Testis (tissue), 3 donors: ENCODE data around the gene ANAPC5. TPM values are rescaled to one million over a fixed set of nuclear protein-coding genes. Genes with fewer than 3 reads are reported as not detected.

Experiments used
- DNase-seq: peaks from one replicate; pipeline ENCODE4 v3.0.0-alpha.2; 2019
- H3K27ac ChIP-seq, 2 donors: fragments of 200-600 bp; sonication (generic); one replicate each; pipeline ENCODE4 v1.5.1; 2019
- H3K27me3 ChIP-seq: fragments of 200-600 bp; sonication (generic); one replicate; pipeline ENCODE4 v1.5.1; 2019
- H3K36me3 ChIP-seq: fragments of 200-600 bp; sonication (generic); one replicate; pipeline ENCODE4 v1.5.1; 2017; ENCODE audit warnings: low read depth; ENCODE audit errors: missing control alignments
- H3K4me1 ChIP-seq: fragments of 200-600 bp; sonication (generic); one replicate; pipeline ENCODE4 v1.5.1; 2019
- H3K4me3 ChIP-seq, 2 donors: fragments of 200-600 bp; sonication (generic); one replicate each; pipeline ENCODE4 v1.5.1; 2017 to 2019
- H3K9me3 ChIP-seq: fragments of 200-600 bp; sonication (generic); one replicate; pipeline ENCODE4 v1.5.1; 2017
- POLR2A ChIP-seq: fragments of 450-650 bp; IDR thresholded peaks from one replicate; pipeline ENCODE4 v1.6.1; 2017; ENCODE audit warnings: antibody characterized with exemption, mild to moderate bottlenecking, moderate library complexity
- WGBS, 2 donors: methylation state at CpG; one replicate each; pipeline ENCODE4 v1.1.5; 2018; 5-methylcytosine and 5-hydroxymethylcytosine counted together
- intact Hi-C: fragments of 100-400 bp; cut with DNase I; formaldehyde crosslinking; loops from one replicate; pipeline ENCODE4 v1.15.1; 2023; ENCODE audit warnings: low total_unique reads
- polyA plus RNA-seq: library from polyadenylated mRNA; stranded (reverse); fragments of 350-450 nt; fragmentation: Illumina TruSeq; extraction: RNeasy Lipid Tissue Mini Kit (QIAGEN cat#74804); gene quantifications from one replicate; pipeline ENCODE4 v1.2.3, GENCODE V29; 2014; ENCODE audit warnings: low read depth, low replicate concordance; ENCODE audit not compliant: insufficient read depth
- total RNA-seq, 2 donors: library from RNA; depleted of rRNA; stranded (reverse); fragments of >200 nt; gene quantifications; one replicate each; pipeline ENCODE4 v1.2.3, GENCODE V29; 2016
- TF ChIP-seq, protein P1 (sequence below), 3 experiments: fragments of 450-650 bp in 2 of 3; fragments of 200-600 bp in 1 of 3; sonication (generic) in 1 of 3; IDR thresholded peaks; one replicate each; pipeline ENCODE4 v1.5.1; 2016 to 2019; ENCODE audit warnings: antibody characterized with exemption in 3 of 3, mild to moderate bottlenecking in 2 of 3, moderate library complexity in 1 of 3

ANAPC5 gene
- total and polyA plus RNA-seq, 3 donors from 2014 or later, result 95.9 to 158 (median 143) TPM

DNA sequence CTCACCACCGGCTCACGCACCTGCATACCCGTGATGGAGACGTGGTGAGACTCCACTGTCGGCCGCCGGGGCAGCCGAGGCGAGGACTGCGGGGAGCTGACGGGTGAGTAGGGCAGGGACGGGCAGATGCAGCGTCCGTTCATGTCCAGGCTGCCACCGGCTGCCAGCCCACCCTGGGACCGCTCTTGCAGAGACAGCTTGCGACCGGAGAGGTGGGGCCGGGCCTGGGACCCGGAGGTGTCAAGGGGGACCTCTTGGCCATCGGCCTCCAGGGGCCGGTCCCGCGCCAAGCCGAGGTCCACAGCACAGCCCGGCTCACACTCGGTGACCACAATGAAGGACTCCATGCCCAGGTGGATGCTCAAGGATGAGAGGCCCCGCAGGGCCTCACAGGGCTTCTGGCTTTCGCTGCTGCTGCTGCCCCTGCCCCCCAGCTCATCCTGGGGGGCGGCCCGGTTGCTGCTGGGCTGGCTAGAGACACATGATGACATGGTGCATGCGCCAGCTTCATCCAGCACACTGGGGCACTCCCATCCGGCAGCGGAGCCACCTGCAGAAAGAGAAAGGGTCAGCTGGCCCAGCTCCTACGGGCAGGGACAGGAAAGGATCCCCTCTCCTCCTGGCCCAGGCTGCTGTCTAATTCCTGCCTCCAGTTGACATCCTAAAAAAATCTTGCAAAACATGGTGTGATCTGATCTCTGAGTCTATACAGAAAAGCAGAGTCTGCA is 78.0 kb downstream of the ANAPC5 start:
- no peak overlapping the region for H3K4me3 ChIP-seq
- intact Hi-C loops, result no loop called here
- no peak for DNase-seq
- 83 to 93% methylated on average over 1 to 31 of the region's 35 CpGs for WGBS, 2 donors
- no peaks in the 10 kb centered on the region for H3K36me3 ChIP-seq
- no peaks in the 10 kb centered on the region for H3K9me3 ChIP-seq
- H3K27ac ChIP-seq, result no peak overlapping the region
- H3K4me1 ChIP-seq, result peaks cover 14% of the 10 kb centered on the region
- TF ChIP-seq POLR2A, result no peak
- TF ChIP-seq, protein P1, sequence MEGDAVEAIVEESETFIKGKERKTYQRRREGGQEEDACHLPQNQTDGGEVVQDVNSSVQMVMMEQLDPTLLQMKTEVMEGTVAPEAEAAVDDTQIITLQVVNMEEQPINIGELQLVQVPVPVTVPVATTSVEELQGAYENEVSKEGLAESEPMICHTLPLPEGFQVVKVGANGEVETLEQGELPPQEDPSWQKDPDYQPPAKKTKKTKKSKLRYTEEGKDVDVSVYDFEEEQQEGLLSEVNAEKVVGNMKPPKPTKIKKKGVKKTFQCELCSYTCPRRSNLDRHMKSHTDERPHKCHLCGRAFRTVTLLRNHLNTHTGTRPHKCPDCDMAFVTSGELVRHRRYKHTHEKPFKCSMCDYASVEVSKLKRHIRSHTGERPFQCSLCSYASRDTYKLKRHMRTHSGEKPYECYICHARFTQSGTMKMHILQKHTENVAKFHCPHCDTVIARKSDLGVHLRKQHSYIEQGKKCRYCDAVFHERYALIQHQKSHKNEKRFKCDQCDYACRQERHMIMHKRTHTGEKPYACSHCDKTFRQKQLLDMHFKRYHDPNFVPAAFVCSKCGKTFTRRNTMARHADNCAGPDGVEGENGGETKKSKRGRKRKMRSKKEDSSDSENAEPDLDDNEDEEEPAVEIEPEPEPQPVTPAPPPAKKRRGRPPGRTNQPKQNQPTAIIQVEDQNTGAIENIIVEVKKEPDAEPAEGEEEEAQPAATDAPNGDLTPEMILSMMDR (IDR thresholded peaks at IDR 0.05), result no peak
- H3K27me3 ChIP-seq, result no peaks in the 10 kb centered on the region

DNA sequence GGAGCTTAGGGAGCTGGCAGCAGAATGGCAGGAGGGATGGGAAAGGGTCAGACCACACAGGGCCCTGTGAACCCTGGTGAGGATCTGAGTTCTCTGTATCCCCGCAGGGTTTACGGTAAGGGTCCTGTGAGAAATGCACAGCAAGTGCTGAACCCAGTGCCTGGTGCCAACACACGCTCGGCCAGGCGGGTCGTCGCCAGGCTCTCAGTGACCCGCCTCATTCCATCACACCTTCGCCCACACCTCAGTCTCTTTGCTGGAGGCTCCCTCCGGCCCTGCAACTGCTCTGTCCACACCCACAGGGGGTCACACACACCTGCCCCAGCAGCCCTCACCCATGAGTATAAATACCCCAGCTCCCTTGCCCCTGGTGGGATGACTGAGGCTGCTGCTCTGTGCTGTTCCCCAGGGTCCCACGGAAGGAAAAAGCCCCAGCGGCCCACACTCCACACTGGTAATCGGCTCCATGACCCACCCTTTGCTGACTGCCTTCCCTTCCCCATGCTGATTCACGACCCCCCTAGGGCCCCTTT is 78.8 kb downstream of the ANAPC5 start:
- Histone ChIP-seq H3K9me3 (no peaks in the 10 kb centered on the region), H3K27me3 (no peaks in the 10 kb centered on the region), H3K4me3 (no peak overlapping the region), H3K27ac (no peak overlapping the region), H3K36me3 (no peaks in the 10 kb centered on the region), H3K4me1 (peaks cover 6% of the 10 kb centered on the region)
- TF ChIP-seq, protein P1 (IDR thresholded peaks at IDR 0.05), result no peak
- TF ChIP-seq POLR2A, result no peak
- intact Hi-C loops, result no loop called here
- no peak for DNase-seq
- WGBS, 2 donors, result 80 to 81% methylated on average over 6 to 14 of the region's 14 CpGs

DNA sequence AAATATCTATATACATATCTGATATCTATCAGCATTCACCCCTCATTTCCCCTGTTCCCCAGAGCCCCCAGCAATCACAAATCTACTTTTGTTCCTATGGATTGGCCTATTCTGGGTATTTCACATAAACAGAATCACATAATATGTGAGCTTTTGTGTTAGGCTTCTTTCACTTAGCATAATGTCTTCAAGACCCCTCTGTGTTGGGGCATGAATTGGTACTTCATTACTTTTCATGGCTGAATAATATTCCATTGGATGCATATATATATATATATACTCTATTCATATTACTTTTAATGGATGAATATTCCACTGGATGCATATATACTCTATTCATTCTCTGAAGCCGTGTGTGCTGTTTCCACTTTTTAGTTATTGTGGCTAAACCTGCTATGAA is 84.4 kb downstream of the ANAPC5 start:
- H3K4me3 ChIP-seq, result no peak overlapping the region
- no peaks in the 10 kb centered on the region for H3K27me3 ChIP-seq
- 88 to 96% methylated on average over 1 of the region's 1 CpG for WGBS, 2 donors
- no peak overlapping the region for H3K27ac ChIP-seq
- no peak for DNase-seq
- TF ChIP-seq, protein P1 (IDR thresholded peaks at IDR 0.05), result no peak
- TF ChIP-seq POLR2A, result no peak
- no peaks in the 10 kb centered on the region for H3K4me1 ChIP-seq
- intact Hi-C loops, result no loop called here
- H3K9me3 ChIP-seq, result no peaks in the 10 kb centered on the region
- no peaks in the 10 kb centered on the region for H3K36me3 ChIP-seq

DNA sequence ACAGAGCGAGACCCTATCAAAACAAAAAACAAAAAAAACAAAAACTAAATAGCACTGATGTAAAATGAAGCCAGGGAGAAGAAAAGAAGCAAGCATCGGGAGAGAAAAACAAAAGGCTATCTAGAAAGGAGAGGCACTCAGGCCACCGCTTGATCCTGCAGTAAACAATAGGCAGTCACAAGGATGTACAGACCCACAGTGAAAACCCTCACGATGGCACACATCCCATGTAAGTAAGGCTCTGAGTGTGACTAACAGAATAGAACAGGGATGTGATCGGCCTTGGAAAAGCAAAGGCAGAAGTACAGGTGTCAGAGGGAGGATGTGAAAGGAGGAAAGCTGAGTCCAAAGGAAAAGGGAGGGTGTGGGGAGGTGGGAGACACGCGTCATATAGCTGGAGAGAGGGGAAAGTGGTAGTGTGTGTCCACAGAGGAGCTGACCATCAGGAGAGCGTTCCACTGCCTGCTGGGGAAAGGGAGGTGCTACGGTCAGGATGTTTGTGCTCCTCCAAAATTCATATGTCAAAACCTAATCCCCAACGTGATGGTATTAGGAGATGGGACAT is 87.2 kb downstream of the ANAPC5 start:
- no peak for DNase-seq

More for the DNA sequence above, 87.2 kb downstream of the ANAPC5 start:
- Histone ChIP-seq H3K4me3 (no peak overlapping the region), H3K27ac (no peak overlapping the region), H3K9me3 (no peaks in the 10 kb centered on the region), H3K27me3 (no peaks in the 10 kb centered on the region), H3K36me3 (no peaks in the 10 kb centered on the region), H3K4me1 (no peaks in the 10 kb centered on the region)
- no peak for TF ChIP-seq POLR2A
- TF ChIP-seq, protein P1 (IDR thresholded peaks at IDR 0.05), result no peak
- 82 to 84% methylated on average over 10 of the region's 10 CpGs for WGBS, 2 donors
- intact Hi-C loops, result no loop called here
